ENCODE results near the gene CTBP2.

Gene CTBP2

DNA sequence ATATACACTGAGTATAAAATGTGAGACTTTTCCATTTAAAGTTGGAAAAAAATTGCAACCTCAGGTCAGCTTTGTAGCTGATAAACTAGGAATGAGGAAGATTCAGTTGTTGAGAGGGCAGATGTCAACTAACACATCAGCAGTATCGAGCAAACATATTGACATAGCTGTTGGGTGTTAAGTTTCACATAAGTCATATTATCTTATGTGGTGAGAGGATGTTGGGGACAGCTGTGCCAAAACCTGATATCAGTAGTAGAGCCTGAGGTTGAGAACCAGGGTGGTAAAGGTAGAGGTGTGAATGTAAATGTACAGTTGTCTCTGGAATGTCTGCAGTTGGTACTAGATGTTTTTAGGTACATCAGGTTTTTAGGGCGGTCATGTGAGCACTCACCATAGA lies 213.4 kb downstream of the CTBP2 start:
- no peaks in the 10 kb centered on the region for H3K27me3 ChIP-seq (replicated peaks; ENCODE audit: insufficient read depth, low read length)
- H3F3A ChIP-seq (ENCODE audit: insufficient read depth, low read length), result no peaks in the 10 kb centered on the region
- no peaks in the 10 kb centered on the region for H3K9me3 ChIP-seq (replicated peaks; ENCODE audit: insufficient read depth, low read length)
- H3K79me2 ChIP-seq (ENCODE audit: low read length), result peaks cover 79% of the 10 kb centered on the region
- H3K36me3 ChIP-seq (replicated peaks; ENCODE audit: insufficient read depth, low read length), result no peaks in the 10 kb centered on the region; the same call in 1 of the 2 replicates
- no peak overlapping the region for H2AFZ ChIP-seq (ENCODE audit: low read length)
- H4K20me1 ChIP-seq (ENCODE audit: insufficient read depth, low read length), result no peaks in the 10 kb centered on the region
- no peak overlapping the region for H3K4me2 ChIP-seq (ENCODE audit: low read depth, low read length)
- no peak for TF ChIP-seq EZH2phosphoT487 (IDR thresholded peaks at IDR 0.05; ENCODE audit: low read length)
- no peak for TF ChIP-seq EZH2 (optimal IDR thresholded peaks at IDR 0.05; ENCODE audit: low read depth, low read length)
- TF ChIP-seq, protein P1, sequence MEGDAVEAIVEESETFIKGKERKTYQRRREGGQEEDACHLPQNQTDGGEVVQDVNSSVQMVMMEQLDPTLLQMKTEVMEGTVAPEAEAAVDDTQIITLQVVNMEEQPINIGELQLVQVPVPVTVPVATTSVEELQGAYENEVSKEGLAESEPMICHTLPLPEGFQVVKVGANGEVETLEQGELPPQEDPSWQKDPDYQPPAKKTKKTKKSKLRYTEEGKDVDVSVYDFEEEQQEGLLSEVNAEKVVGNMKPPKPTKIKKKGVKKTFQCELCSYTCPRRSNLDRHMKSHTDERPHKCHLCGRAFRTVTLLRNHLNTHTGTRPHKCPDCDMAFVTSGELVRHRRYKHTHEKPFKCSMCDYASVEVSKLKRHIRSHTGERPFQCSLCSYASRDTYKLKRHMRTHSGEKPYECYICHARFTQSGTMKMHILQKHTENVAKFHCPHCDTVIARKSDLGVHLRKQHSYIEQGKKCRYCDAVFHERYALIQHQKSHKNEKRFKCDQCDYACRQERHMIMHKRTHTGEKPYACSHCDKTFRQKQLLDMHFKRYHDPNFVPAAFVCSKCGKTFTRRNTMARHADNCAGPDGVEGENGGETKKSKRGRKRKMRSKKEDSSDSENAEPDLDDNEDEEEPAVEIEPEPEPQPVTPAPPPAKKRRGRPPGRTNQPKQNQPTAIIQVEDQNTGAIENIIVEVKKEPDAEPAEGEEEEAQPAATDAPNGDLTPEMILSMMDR (IDR thresholded peaks at IDR 0.05; ENCODE audit: low read length), result no peak
- no peak overlapping the region; the same call in 1 of the 2 replicates for H3K27ac ChIP-seq (ENCODE audit: low read length)
- H3K4me1 ChIP-seq (ENCODE audit: low read length), result 0 out of 2 replicates have a peak, but pooled peaks cover 6% of the 10 kb centered on the region
- H3K9me2 ChIP-seq (replicated peaks; ENCODE audit: insufficient read depth, low read length), result no peaks in the 10 kb centered on the region
- H3K4me3 ChIP-seq (ENCODE audit: low read length), result no peak overlapping the region
- peak; percentile 53 for DNase-seq
- no peak overlapping the region for H3K9ac ChIP-seq (ENCODE audit: low read length)

DNA sequence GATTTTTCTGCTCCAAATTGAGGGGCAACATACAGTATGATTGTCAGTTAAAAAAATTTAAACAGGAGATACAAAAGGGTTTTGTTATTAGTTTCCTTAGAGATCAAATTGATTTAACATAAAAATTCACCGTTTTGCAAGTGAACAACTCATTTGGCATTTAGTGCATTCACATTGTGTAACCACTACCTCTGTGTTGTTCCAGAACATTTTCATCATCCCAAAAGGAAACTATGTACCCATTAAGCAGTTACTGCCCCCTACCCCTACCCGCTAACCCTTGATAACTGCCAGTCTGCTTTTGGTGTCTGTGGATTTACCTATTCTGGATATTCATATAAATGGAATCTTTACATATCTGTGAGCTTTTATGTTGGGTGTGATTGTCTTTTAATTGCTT lies 215.4 kb downstream of the CTBP2 start:
- Histone ChIP-seq H3K9me3 (replicated peaks; ENCODE audit: insufficient read depth, low read length) (no peaks in the 10 kb centered on the region), H3F3A (ENCODE audit: insufficient read depth, low read length) (no peaks in the 10 kb centered on the region), H3K36me3 (replicated peaks; ENCODE audit: insufficient read depth, low read length) (no peaks in the 10 kb centered on the region; the same call in 1 of the 2 replicates), H3K9me2 (replicated peaks; ENCODE audit: insufficient read depth, low read length) (no peaks in the 10 kb centered on the region), H3K4me1 (ENCODE audit: low read length) (0 out of 2 replicates have a peak, but pooled peaks cover 6% of the 10 kb centered on the region), H3K27ac (ENCODE audit: low read length) (no peak overlapping the region), H3K79me2 (ENCODE audit: low read length) (peaks cover 87% of the 10 kb centered on the region), H2AFZ (ENCODE audit: low read length) (no peak overlapping the region), H3K4me3 (ENCODE audit: low read length) (no peak overlapping the region), H4K20me1 (ENCODE audit: insufficient read depth, low read length) (peaks cover 4% of the 10 kb centered on the region; the same call in 1 of the 2 replicates), H3K27me3 (replicated peaks; ENCODE audit: insufficient read depth, low read length) (no peaks in the 10 kb centered on the region), H3K4me2 (ENCODE audit: low read depth, low read length) (no peak overlapping the region), H3K9ac (ENCODE audit: low read length) (no peak overlapping the region)
- DNase-seq, result no peak
- TF ChIP-seq EZH2 (optimal IDR thresholded peaks at IDR 0.05; ENCODE audit: low read depth, low read length) (no peak), EZH2phosphoT487 (IDR thresholded peaks at IDR 0.05; ENCODE audit: low read length) (no peak)
- TF ChIP-seq, protein P1 (IDR thresholded peaks at IDR 0.05; ENCODE audit: low read length), result no peak

DNA sequence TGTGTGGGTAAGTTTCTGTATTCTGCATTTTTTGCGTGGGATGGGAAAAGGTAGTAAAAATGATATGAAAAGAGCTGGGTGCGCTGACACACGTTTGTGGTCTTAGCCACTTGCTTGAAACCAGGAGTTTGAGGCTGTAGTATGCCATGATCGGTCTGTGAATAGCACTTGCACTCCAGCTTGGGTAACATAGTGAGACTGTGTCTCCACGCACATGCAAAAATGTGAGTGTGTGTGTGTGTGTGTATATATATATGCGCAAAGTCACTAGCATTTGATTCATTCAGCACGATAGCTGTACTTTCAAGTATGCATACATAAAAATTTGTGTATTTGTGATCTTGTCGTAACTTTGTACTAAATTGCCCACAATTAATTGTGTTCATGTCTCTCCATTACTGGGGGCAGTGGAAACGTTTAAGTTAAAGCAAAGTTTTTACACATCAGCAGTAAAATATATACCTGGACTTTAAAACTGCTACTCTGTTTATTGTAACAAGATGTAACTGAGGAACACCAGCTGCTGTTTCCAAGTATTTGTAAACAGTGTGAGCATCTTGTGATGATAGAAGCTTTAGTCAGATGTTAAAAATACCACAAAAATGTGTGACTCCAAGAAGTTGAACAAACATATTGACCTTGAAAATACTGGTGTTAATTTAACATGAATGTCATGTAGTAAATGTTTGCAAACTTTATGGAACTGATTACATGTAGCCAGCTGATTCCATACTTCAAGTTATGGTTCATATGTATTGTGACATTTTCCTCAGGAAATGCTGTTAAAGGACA lies 216.9 kb downstream of the CTBP2 start:
- H3F3A ChIP-seq (ENCODE audit: insufficient read depth, low read length), result no peaks in the 10 kb centered on the region
- H3K4me2 ChIP-seq (ENCODE audit: low read depth, low read length), result no peak overlapping the region
- H3K9me2 ChIP-seq (replicated peaks; ENCODE audit: insufficient read depth, low read length), result no peaks in the 10 kb centered on the region
- H3K4me3 ChIP-seq (ENCODE audit: low read length), result no peak overlapping the region
- H3K79me2 ChIP-seq (ENCODE audit: low read length), result peaks cover 91% of the 10 kb centered on the region
- TF ChIP-seq EZH2 (optimal IDR thresholded peaks at IDR 0.05; ENCODE audit: low read depth, low read length) (no peak), EZH2phosphoT487 (IDR thresholded peaks at IDR 0.05; ENCODE audit: low read length) (no peak)
- TF ChIP-seq, protein P1 (IDR thresholded peaks at IDR 0.05; ENCODE audit: low read length), result no peak
- H3K9ac ChIP-seq (ENCODE audit: low read length), result no peak overlapping the region
- no peaks in the 10 kb centered on the region for H3K27me3 ChIP-seq (replicated peaks; ENCODE audit: insufficient read depth, low read length)
- no peak overlapping the region for H3K27ac ChIP-seq (ENCODE audit: low read length)
- H3K9me3 ChIP-seq (replicated peaks; ENCODE audit: insufficient read depth, low read length), result no peaks in the 10 kb centered on the region
- no peak for DNase-seq
- H3K4me1 ChIP-seq (ENCODE audit: low read length), result 0 out of 2 replicates have a peak, but pooled peaks cover 6% of the 10 kb centered on the region
- no peaks in the 10 kb centered on the region; the same call in 1 of the 2 replicates for H3K36me3 ChIP-seq (replicated peaks; ENCODE audit: insufficient read depth, low read length)
- no peak overlapping the region for H2AFZ ChIP-seq (ENCODE audit: low read length)
- peaks cover 4% of the 10 kb centered on the region; the same call in 1 of the 2 replicates for H4K20me1 ChIP-seq (ENCODE audit: insufficient read depth, low read length)

Measured in MM.1S (cell line).